22Rv1 (cell line): ENCODE results near the gene NPPB.

ENCODE experiments used
- ZFX ChIP-seq: fragments of 450-650 bp; IDR thresholded peaks from 2 replicates; pipeline ENCODE4 v1.6.1; 2017; ENCODE audit warnings: antibody characterized with exemption, borderline replicate concordance
- TF ChIP-seq, protein P1 (sequence below): fragments of 450-650 bp; IDR thresholded peaks from 2 replicates; pipeline ENCODE4 v1.5.1; 2017; ENCODE audit warnings: mild to moderate bottlenecking

- TF ChIP-seq, protein P1, sequence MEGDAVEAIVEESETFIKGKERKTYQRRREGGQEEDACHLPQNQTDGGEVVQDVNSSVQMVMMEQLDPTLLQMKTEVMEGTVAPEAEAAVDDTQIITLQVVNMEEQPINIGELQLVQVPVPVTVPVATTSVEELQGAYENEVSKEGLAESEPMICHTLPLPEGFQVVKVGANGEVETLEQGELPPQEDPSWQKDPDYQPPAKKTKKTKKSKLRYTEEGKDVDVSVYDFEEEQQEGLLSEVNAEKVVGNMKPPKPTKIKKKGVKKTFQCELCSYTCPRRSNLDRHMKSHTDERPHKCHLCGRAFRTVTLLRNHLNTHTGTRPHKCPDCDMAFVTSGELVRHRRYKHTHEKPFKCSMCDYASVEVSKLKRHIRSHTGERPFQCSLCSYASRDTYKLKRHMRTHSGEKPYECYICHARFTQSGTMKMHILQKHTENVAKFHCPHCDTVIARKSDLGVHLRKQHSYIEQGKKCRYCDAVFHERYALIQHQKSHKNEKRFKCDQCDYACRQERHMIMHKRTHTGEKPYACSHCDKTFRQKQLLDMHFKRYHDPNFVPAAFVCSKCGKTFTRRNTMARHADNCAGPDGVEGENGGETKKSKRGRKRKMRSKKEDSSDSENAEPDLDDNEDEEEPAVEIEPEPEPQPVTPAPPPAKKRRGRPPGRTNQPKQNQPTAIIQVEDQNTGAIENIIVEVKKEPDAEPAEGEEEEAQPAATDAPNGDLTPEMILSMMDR, result no peak
- TF ChIP-seq ZFX, result no peak
These were observed 31.8 kb downstream of the NPPB start for GRCh38 chr1:11826946-11827345.
